GM21717 (cell line): ENCODE measurements around the gene FAM156A.
"Not testable (repeated sequence)": the region's sequence is repeated elsewhere in the genome, so short reads cannot be mapped to it uniquely, and the experiment has no call there.

Source experiments
- ATAC-seq: cut with Tn5 transposase; IDR thresholded peaks from one replicate; pipeline ENCODE4 v1.9.1; 2021; ENCODE audit warnings: mild to moderate bottlenecking, moderate library complexity; ENCODE audit not compliant: unreplicated experiment

FAM156A gene

GRCh38 chrX:52958113-52958959, at the start of gene FAM156A:
FAM156A (minus strand) TSS chrX:52958518; CDS start chrX:52948588, 9,930 bp downstream.
- ATAC-seq: peak; percentile 80

GRCh38 chrX:53005327-53005726, 47.0 kb upstream of the FAM156A start:
- ATAC-seq: no peak

- no peak for ATAC-seq
These were observed 46.5 kb upstream of the FAM156A start for GRCh38 chrX:53004811-53005210.

- ATAC-seq: no peak
These were observed 45.7 kb upstream of the FAM156A start for GRCh38 chrX:53004038-53004437.

GRCh38 chrX:53003111-53003510, 44.8 kb upstream of the FAM156A start:
- ATAC-seq: no peak

GRCh38 chrX:53001958-53002357, 43.6 kb upstream of the FAM156A start:
- no peak for ATAC-seq

GRCh38 chrX:53000447-53001135, 42.3 kb upstream of the FAM156A start:
- no peak for ATAC-seq

- no peak for ATAC-seq
These were observed 37.6 kb upstream of the FAM156A start for GRCh38 chrX:52995987-52996331.

- peak; percentile 94 for ATAC-seq
These were observed 37.0 kb upstream of the FAM156A start for GRCh38 chrX:52995135-52995986.

GRCh38 chrX:52990848-52991247, 32.5 kb upstream of the FAM156A start:
- no peak for ATAC-seq

GRCh38 chrX:52990011-52990631, 31.8 kb upstream of the FAM156A start:
- peak; percentile 87 for ATAC-seq

GRCh38 chrX:52988985-52989917, 30.9 kb upstream of the FAM156A start:
- ATAC-seq: no peak

GRCh38 chrX:52983321-52984000, 25.1 kb upstream of the FAM156A start:
- no peak for ATAC-seq

- ATAC-seq: no peak
These were observed 21.7 kb upstream of the FAM156A start for GRCh38 chrX:52979993-52980392.

GRCh38 chrX:52979568-52979967, 21.2 kb upstream of the FAM156A start:
- ATAC-seq: no peak

GRCh38 chrX:52977953-52978352, 19.6 kb upstream of the FAM156A start:
- ATAC-seq: no peak

- ATAC-seq: not testable (repeated sequence)
These were observed 17.3 kb upstream of the FAM156A start for GRCh38 chrX:52975576-52975975.

GRCh38 chrX:52974336-52974992, 16.1 kb upstream of the FAM156A start:
- not testable (repeated sequence) for ATAC-seq

GRCh38 chrX:52967922-52968321, 9.6 kb upstream of the FAM156A start:
- not testable (repeated sequence) for ATAC-seq
